ENCODE results near the gene SPR.

- TF ChIP-seq CTCF (IDR thresholded peaks at IDR 0.05; ENCODE audit: insufficient read depth, low read length) = no peak
- no peak for TF ChIP-seq POLR2AphosphoS5 (IDR thresholded peaks at IDR 0.05; ENCODE audit: low read depth)
- no peak for TF ChIP-seq REST (IDR thresholded peaks at IDR 0.05; ENCODE audit: insufficient replicate concordance, low read depth)
- no peak for TF ChIP-seq GABPA (IDR thresholded peaks at IDR 0.05; ENCODE audit: low read depth)
Measured at GRCh38 chr2:72921088-72921851, 34.1 kb downstream of the SPR start.

All from HL-60 (cell line).